Stimulated activated CD8-positive, alpha-beta memory T cell treated with anti-CD3 and anti-CD28 coated beads, Interleukin-7, amount 100 ng/mL, for 24 hours (primary cell): ENCODE measurements around the gene DSP.

Experiments used
- DNase-seq: peaks from one replicate; pipeline ENCODE4 v3.0.0-alpha.2; 2020; ENCODE audit warnings: low read depth

DSP gene

DNA sequence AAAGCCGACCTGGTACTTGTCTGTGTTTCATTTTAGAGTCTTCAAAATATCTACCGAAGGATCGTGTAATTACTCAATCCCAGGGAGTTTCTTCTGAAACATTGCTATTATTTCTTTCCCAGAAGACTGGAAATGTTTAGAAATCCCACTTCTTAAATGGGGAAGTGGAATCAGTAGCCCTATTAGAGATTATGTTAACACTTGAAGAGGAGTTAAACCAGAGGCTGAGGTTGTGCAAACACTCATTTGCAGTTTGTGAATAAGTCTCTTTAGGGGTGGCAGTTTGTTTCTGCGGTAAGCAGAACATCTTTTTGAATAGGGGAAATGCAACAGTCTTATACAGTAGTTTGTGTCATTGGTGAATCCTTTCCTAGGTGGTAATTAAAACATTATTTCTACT is 21.3 kb downstream of the DSP start:
- DNase-seq, result no peak

DNA sequence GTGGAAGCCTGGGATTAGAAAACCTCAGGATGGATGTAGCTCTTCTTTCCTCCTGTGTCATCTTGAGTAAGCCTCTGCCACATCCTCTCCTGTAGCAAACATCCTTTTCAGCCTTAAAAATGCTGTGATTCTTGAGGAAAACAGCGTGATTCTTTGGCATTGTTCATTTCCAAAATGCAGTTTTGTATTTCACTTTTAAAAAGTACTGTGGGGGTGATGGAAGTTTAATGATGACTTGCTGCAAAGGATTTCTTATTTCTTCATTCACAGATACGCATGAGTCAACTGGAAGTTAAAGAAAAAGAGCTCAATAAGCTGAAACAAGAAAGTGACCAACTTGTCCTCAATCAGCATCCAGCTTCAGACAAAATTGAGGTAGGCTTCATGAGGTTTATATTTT is 24.6 kb downstream of the DSP start:
- no peak for DNase-seq

DNA sequence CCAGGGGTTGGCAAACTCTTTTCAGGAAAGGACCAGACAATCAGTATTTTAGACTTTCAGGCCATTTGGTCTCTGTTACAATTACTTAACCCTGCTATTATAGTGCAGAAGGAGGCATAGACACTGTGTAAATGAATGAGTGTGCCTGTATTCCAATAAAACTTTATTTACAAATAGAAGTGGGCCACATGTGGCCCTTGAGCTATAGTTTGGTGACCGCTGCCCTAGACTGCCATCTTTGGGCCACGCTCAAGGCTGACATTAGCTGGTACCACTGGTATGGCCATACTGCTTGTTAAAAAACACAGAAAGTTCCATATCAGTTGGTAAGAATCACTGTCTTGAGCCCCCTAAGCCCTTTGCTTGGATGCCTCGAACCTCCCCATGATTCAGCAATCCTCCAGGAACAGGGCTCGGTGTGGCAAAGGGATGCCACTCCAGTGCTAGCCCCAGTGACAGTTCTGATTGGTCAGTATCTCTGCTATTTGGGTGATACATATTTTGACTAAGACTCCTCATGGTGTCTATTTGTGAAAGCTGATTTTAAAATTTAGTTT is 25.2 kb downstream of the DSP start:
- no peak for DNase-seq

DNA sequence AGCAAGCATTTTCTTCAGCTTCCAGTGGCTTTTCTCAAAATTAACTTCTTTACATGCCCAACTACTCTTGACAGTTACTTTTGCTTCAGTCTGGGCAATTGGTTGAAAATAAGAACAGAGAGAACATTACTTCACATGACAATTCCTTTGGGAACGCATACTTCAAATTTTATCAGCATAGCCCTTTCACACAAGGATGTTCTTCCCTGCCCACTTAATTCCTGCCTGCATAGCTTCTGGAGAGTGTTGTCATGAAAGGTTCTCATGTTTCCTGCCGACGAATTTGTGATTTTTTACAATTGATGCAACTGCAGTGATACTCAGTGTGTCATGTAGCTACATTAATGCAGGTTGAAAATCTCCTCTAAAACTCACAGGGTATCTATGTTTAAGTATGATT is 26.6 kb downstream of the DSP start:
- DNase-seq, result no peak

DNA sequence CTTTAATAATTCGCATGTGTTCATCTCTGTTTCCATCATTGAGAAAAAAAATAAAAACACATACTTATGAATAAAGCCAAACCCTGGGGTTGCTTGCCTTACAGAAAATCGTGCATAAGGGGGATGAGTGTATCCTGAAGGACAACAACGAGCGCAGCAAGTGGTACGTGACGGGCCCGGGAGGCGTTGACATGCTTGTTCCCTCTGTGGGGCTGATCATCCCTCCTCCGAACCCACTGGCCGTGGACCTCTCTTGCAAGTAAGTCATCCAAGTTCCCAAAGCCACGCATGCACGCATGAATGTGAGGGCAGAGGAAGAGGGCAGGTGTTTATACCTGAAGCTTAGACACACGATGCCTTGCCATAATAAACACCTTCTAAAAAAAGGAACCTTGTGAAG is 27.6 kb downstream of the DSP start:
- no peak for DNase-seq

DNA sequence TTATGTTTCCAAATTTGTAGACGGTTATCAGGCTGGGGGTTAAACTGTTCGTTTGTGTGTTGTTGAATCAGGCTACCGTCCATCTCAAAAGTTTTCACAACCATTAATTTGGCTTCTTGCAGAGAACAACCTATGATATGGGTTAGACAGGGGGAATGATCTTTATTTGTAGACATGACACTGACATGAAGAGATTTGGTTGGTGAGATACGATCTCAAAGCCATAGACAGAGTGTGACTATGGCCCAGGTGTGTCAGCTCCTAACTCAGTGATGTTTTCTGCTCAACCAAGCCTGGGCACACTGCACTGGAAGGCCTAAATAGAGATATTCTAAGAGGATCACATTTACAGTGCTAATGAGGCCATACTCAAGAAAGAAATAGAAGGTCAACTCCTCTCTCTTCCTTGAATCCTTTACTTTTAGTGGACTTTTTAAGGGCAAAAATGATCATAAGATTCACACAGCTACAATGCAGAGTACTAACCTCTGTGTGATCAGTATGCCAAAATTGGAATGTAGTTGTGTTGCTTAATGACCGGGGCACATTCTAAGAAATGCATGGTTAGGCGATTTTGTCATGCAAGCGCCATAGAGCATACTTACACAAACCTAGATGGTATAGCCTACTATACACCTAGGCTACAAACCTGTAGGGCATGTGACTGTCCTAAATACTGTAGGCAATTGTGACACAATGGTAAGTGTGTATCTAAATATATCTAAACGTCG is 30.9 kb downstream of the DSP start:
- no peak for DNase-seq

DNA sequence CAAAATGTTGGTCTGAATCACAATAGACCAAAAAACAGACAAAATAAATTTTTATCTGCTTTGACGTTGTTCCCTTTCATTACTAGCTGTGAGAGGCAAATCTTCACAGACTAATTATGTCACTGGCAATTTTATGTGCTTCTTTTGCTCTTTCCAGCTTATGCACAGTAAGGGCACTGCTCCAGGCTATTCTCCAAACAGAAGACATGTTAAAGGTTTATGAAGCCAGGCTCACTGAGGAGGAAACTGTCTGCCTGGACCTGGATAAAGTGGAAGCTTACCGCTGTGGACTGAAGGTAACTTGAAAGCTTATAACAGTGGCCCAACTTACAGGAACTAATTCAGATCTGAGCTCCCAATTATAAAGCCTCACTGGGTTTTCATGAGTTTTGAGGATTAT is 33.0 kb downstream of the DSP start:
- no peak for DNase-seq

DNA sequence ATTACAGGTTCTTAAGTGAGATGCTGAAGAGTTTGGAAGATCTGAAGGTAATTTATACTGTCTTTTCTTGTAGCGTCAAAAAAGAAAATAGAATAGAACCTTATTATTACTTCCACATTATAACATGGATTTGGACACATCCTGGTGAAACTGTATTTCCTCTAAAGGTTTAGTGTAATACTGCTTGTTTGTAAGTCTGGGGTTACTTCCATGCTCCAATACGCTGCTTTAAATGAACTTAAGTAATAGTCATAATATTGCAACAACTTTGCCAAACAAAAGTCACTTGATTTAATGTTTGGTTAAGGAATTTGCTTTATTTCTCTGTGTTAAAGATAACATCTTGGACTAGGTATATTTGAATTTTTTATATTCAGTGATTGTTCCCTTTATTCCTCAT is 37.0 kb downstream of the DSP start:
- no peak for DNase-seq

DNA sequence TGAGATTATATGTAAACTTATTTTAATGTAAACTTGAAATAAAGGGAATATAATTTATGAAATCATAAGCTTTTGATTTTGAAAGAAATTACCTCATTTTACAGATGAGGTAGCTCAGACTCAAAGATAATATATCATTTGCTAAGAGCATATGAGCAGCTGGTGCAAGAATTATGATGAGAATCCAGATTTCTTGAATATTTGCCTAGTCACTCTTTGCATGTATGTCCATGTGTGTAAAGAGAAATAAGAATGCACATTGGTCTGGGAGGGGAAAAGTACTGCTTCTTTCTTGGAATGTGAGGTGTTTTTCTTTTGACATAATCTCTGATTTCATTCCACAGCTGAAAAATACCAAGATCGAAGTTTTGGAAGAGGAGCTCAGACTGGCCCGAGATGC is 37.5 kb downstream of the DSP start:
- DNase-seq, result no peak

DNA sequence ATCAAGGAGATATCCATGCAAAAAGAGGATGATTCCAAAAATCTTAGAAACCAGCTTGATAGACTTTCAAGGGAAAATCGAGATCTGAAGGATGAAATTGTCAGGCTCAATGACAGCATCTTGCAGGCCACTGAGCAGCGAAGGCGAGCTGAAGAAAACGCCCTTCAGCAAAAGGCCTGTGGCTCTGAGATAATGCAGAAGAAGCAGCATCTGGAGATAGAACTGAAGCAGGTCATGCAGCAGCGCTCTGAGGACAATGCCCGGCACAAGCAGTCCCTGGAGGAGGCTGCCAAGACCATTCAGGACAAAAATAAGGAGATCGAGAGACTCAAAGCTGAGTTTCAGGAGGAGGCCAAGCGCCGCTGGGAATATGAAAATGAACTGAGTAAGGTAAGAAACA is 38.4 kb downstream of the DSP start:
- no peak for DNase-seq

DNA sequence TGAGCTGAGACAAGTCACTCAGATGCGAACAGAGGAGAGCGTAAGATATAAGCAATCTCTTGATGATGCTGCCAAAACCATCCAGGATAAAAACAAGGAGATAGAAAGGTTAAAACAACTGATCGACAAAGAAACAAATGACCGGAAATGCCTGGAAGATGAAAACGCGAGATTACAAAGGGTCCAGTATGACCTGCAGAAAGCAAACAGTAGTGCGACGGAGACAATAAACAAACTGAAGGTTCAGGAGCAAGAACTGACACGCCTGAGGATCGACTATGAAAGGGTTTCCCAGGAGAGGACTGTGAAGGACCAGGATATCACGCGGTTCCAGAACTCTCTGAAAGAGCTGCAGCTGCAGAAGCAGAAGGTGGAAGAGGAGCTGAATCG is 39.1 kb downstream of the DSP start:
- no peak for DNase-seq

DNA sequence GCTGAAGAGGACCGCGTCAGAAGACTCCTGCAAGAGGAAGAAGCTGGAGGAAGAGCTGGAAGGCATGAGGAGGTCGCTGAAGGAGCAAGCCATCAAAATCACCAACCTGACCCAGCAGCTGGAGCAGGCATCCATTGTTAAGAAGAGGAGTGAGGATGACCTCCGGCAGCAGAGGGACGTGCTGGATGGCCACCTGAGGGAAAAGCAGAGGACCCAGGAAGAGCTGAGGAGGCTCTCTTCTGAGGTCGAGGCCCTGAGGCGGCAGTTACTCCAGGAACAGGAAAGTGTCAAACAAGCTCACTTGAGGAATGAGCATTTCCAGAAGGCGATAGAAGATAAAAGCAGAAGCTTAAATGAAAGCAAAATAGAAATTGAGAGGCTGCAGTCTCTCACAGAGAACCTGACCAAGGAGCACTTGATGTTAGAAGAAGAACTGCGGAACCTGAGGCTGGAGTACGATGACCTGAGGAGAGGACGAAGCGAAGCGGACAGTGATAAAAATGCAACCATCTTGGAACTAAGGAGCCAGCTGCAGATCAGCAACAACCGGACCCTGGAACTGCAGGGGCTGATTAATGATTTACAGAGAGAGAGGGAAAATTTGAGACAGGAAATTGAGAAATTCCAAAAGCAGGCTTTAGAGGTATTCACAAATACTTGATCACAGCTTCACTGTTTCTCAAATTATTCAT is 39.6 kb downstream of the DSP start:
- DNase-seq, result no peak

DNA sequence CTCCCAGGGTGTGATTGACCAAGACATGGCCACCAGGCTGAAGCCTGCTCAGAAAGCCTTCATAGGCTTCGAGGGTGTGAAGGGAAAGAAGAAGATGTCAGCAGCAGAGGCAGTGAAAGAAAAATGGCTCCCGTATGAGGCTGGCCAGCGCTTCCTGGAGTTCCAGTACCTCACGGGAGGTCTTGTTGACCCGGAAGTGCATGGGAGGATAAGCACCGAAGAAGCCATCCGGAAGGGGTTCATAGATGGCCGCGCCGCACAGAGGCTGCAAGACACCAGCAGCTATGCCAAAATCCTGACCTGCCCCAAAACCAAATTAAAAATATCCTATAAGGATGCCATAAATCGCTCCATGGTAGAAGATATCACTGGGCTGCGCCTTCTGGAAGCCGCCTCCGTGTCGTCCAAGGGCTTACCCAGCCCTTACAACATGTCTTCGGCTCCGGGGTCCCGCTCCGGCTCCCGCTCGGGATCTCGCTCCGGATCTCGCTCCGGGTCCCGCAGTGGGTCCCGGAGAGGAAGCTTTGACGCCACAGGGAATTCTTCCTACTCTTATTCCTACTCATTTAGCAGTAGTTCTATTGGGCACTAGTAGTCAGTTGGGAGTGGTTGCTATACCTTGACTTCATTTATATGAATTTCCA is 43.9 kb downstream of the DSP start:
- no peak for DNase-seq

DNA sequence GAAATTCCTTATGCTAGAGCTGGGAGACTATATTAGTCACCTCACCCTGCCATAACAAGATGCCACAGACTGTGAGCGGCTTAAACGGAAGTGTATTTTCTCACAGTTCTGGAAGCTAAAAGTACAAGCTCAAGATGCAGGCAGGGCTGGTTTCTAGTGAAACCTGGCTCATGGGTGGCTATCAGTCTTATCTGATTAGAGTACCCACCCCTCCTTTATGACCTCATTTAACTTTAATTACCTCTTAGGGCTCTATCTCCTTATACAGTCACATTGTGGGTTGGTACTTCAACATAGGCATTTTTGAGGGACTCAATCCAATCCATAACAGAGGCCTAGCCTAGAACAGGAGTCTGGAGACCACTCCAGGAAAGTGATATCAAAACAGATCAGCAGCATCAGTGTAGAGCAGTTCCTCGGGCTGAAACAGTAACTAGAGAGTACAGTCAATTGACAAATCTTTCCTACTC is 46.2 kb downstream of the DSP start:
- no peak for DNase-seq

DNA sequence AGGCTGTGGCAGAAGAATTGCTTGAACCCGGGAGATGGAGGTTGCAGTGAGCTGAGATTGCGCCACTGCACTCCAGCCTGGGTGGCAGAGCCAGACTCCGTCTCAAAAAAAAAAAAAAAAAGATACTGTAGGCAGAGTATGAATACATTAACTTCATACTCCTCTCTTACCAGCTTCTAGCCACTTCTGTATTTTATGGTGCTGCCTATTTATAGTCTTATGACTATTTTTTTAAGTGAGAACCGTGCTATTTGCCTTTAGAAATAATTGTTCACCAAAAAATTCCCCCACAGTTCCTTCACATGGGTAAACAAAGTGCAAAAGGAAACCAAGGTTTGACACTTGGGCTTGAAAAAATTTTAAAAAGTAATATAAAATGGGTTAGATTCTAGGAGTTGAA is 47.0 kb downstream of the DSP start:
- DNase-seq, result no peak

DNA sequence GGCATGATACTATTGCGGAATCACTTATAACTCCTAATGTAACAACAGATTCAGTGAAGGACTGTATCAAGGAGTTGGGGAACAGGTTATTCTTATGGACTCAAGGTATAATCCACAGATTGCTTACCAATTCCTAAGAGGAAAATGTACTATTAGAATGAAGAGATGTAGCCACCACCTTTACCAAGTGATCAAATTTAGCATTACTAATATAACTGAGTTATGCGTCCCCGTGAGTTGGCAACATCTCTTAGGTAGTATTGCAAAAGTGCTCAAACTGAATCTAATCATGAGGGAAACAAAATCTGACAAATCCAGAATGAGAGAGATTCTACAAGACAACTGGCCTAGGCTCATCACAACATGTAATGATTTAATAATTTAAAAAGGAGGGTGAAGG is 47.8 kb downstream of the DSP start:
- no peak for DNase-seq

DNA sequence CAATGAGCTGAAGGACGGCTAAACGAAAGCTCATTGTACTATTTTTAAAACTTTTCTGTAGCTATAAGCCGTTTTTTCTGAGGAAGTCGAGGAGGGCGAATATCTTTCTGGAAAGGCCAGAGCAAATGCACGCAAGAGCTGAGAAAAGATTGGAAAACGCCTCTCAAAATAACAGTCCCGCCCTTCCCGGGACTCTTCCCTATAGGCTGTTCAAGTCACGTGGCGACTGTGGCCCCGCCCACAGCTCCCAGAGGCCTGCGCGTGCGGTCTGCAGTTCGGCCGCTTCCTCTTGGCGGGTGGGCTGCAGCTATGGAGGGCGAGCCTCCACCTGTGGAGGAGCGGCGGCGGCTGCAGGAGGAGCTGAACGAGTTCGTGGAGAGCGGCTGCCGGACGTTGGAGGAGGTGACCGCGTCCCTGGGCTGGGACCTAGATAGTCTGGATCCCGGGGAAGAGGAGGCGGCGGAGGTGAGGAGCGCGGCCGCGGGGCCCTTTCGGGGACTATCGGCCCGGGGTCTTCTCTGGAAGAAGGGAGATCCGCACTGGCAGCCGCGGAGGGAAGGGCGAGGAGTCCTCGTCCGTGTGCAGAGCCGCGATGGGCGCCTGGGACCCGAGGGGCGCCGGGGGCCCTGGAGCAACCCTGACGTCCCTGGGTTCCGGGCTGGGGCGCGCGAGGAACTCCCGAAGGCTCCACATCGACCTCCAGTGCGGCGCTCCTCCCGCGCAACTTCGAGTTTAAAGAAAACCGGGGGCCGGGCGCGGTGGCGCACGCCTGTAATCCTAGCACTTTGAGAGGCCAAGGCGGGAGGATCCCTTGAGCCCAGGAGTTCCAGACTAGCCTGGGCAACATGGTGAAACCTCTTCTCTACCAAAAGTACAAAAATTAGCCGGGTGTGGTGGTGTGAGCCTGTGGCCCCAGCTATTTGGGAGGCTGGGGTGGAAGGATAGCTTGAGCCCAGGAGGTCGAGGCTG is 48.8 kb downstream of the DSP start, which contains the start of gene SNRNP48:
TSS of gene SNRNP48 (plus strand) at position 250 of the 969 bp plus-strand sequence. CDS start at position 310, 60 bp downstream.
- DNase-seq, result peak; percentile 87

DNA sequence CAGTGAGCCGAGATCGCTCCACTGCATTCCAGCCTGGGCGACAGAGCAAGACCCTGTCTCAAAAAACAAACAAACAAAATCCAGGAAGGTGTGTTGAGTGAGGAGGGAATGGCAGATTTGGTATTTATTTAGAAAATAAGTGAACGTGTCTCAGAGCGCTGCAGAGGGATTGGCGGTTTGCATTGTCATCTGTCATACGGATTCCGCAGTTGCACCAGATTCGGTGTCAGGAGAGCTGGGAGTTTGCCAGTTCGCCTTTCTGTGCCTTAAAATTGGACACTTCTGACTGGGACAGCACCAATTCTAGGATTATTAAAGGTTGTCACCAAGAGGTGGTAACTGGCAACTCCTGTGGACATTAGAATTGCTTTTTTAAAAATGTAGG is 49.4 kb downstream of the DSP start:
- no peak for DNase-seq

DNA sequence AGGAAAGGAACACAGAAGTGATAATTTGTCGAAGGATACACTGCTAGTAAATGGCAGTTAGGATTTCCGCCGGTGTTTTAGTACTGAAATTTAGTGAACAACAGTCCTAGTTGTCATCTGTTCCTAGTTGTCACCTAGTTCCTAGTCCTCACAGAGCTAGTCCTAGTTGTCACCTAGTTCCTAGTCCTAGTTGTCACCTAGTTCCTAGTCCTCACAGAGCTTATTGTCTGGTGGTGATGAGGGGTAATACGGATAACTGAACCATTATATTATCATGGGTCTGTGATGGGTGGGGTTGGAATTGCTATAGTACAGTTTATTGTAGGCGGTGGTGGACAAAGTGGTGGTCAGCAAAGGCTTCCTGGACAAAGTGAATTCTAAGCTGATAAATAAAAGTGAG is 50.3 kb downstream of the DSP start:
- no peak for DNase-seq

DNA sequence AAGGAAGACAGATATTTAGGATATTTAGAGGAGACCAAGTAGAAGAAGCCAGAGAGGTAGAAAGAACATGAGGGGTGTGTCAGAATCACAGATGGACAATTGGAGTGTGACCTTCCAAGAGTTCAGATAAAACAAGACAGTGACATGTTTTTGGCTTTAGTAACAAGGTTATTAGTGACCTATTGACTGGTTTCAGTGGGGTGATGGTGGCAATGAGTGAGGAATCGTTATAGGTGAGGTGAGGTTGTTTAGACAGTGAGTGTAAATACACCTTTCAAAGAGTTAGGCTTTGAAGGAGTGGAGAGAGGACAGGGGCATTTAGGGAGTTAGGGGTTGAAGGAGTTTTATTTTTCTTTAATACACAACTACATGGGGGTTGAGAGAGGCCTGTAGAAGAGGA is 51.8 kb downstream of the DSP start:
- DNase-seq, result no peak

DNA sequence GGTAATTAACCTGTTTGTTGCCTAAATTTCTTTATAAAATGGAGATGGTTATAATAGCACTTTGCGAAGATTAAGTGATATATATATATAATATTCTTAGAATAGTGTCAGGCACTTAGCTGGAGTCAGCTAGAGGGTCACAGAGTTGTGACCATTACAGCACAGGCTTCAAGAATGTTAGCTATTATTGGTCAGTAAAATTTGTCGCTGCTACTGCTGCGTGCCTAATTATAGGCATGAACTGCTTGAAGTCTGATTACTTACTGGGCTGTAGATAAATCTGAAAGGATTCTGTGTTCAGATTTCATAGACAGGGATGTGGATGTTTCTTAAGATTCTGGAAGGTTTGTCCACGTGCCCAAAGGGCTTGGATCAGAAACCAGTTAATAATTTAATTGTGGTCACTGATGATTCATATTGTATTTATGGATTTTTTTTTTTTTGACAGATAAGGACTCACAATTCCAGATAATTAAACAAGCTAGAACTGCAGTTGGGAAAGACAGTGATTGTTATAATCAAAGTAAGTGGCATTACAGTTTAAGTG is 53.2 kb downstream of the DSP start:
- no peak for DNase-seq

DNA sequence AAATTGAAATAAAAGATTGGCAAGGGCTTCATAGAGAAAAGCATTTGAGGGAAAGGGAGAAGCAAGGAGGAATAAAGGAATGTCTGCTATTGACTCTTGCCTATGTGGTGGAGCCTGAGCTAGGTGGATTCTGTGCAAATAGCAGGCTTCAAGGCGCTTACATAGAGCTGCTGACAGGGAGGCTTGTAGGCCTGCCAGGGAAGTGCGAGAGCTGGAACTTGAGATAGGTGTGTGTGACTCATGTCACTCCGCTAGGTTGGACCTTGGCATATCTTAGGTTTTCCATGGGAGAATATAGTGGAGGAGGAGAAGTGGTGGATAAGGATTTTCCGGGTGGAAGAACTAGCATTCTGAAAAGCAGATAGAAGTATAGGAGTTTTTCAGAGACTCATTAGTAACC is 62.5 kb downstream of the DSP start:
- DNase-seq, result no peak
